HepG2 (cell line): ENCODE data around the gene DAPL1.

Source experiments
- ATM ChIP-seq: fragments of 450-650 bp; IDR thresholded peaks from 2 replicates; pipeline ENCODE4 v1.7.1; 2017; ENCODE audit warnings: mild to moderate bottlenecking, borderline replicate concordance
- NR2C2 ChIP-seq: sonication (generic); formaldehyde crosslinking; IDR thresholded peaks from 2 replicates; pipeline ENCODE4 v1.4.0; 2020; ENCODE audit warnings: missing genetic modification reagents, mild to moderate bottlenecking, moderate library complexity, borderline replicate concordance
- NR2F6 ChIP-seq, 2 experiments: IDR thresholded peaks; 2 replicates each; pipeline ENCODE4 v1.6.1; 2016; ENCODE audit warnings: antibody characterized with exemption in 1 of 2, mild to moderate bottlenecking in 1 of 2
- STAT6 ChIP-seq: sonication (generic); formaldehyde crosslinking; IDR thresholded peaks from 2 replicates; pipeline ENCODE4 v1.4.0; 2020; ENCODE audit warnings: missing genetic modification reagents, mild to moderate bottlenecking, borderline replicate concordance
- ZFP37 ChIP-seq: sonication (generic); formaldehyde crosslinking; IDR thresholded peaks from 2 replicates; pipeline ENCODE4 v1.4.0; 2020; ENCODE audit warnings: missing genetic modification reagents, borderline replicate concordance
- ZNF24 ChIP-seq: fragments of 450-650 bp; IDR thresholded peaks from 2 replicates; pipeline ENCODE4 v1.6.1; 2017; ENCODE audit warnings: antibody characterized with exemption, mild to moderate bottlenecking
- ZNF407 ChIP-seq: sonication (generic); formaldehyde crosslinking; IDR thresholded peaks from one replicate; pipeline ENCODE4 v1.5.1; 2020; ENCODE audit warnings: mild to moderate bottlenecking, missing genetic modification reagents; ENCODE audit errors: not compliant biosample characterization
- ZNF580 ChIP-seq: IDR thresholded peaks from 2 replicates; pipeline ENCODE4 v1.6.1; 2016; ENCODE audit warnings: low read depth, borderline replicate concordance

GRCh38 chr2:158778243-158778642 is 16.9 kb upstream of the DAPL1 start:
- no peak for TF ChIP-seq ZNF24
- TF ChIP-seq NR2F6 (IDR thresholded peaks at IDR 0.05): no peak
- TF ChIP-seq NR2F6 (CRISPR knock-in tag; IDR thresholded peaks at IDR 0.05): no peak
- TF ChIP-seq NR2C2: no peak
- no peak for TF ChIP-seq ATM
- no peak for TF ChIP-seq ZNF407 (CRISPR knock-in tag)
- no peak for TF ChIP-seq STAT6
- no peak for TF ChIP-seq ZFP37
- no peak for TF ChIP-seq ZNF580 (CRISPR knock-in tag)
